PFSK-1 (cell line): ENCODE results near the gene BTN1A1.

Source experiments
- POLR2AphosphoS5 ChIP-seq: IDR thresholded peaks from 2 replicates; pipeline ENCODE4 v1.6.1; 2012; ENCODE audit warnings: low read depth, mild to moderate bottlenecking, control low read depth, low read length, moderate library complexity
- SIN3A ChIP-seq: IDR thresholded peaks from 2 replicates; pipeline ENCODE4 v1.6.1; 2012; ENCODE audit warnings: mild to moderate bottlenecking, low read length, moderate library complexity, borderline replicate concordance; ENCODE audit not compliant: insufficient read depth
- TAF1 ChIP-seq: IDR thresholded peaks from 2 replicates; pipeline ENCODE4 v1.6.1; 2012; ENCODE audit warnings: low read length, control low read depth, borderline replicate concordance; ENCODE audit not compliant: insufficient read depth
- TF ChIP-seq, protein P1 (sequence below), 2 experiments: IDR thresholded peaks; 2 replicates each; pipeline versions ENCODE4 v1.6.1 to v1.8.0; 2011 to 2012; ENCODE audit warnings: low read depth in 2 of 2, low read length in 2 of 2, control low read depth in 1 of 2, inconsistent platforms in 1 of 2, mild to moderate bottlenecking in 1 of 2, moderate library complexity in 1 of 2; ENCODE audit not compliant: insufficient read depth in 1 of 2

GRCh38 chr6:26519359-26519758, 19.3 kb downstream of the BTN1A1 start:
- TF ChIP-seq, protein P1, sequence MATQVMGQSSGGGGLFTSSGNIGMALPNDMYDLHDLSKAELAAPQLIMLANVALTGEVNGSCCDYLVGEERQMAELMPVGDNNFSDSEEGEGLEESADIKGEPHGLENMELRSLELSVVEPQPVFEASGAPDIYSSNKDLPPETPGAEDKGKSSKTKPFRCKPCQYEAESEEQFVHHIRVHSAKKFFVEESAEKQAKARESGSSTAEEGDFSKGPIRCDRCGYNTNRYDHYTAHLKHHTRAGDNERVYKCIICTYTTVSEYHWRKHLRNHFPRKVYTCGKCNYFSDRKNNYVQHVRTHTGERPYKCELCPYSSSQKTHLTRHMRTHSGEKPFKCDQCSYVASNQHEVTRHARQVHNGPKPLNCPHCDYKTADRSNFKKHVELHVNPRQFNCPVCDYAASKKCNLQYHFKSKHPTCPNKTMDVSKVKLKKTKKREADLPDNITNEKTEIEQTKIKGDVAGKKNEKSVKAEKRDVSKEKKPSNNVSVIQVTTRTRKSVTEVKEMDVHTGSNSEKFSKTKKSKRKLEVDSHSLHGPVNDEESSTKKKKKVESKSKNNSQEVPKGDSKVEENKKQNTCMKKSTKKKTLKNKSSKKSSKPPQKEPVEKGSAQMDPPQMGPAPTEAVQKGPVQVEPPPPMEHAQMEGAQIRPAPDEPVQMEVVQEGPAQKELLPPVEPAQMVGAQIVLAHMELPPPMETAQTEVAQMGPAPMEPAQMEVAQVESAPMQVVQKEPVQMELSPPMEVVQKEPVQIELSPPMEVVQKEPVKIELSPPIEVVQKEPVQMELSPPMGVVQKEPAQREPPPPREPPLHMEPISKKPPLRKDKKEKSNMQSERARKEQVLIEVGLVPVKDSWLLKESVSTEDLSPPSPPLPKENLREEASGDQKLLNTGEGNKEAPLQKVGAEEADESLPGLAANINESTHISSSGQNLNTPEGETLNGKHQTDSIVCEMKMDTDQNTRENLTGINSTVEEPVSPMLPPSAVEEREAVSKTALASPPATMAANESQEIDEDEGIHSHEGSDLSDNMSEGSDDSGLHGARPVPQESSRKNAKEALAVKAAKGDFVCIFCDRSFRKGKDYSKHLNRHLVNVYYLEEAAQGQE (IDR thresholded peaks at IDR 0.05; ENCODE audit: insufficient read depth in 1 of 2, low read depth in 2 of 2, low read length in 2 of 2), result no peak
- TF ChIP-seq POLR2AphosphoS5 (no peak), SIN3A (no peak), TAF1 (no peak)
